Loucy (cell line): ENCODE data around the gene CCDC158.

ENCODE experiments used
- EZH2phosphoT487 ChIP-seq: fragments of 200-600 bp; IDR thresholded peaks from 2 replicates; pipeline ENCODE4 v1.6.1; 2018; ENCODE audit warnings: antibody characterized with exemption, mild to moderate bottlenecking, moderate library complexity, borderline replicate concordance
- TF ChIP-seq, protein P1 (sequence below): fragments of 200-600 bp; sonication (generic); conservative IDR thresholded peaks from 2 replicates; pipeline ENCODE4 v1.5.1; 2014; ENCODE audit warnings: mild to moderate bottlenecking, antibody characterized with exemption, low read length

DNA sequence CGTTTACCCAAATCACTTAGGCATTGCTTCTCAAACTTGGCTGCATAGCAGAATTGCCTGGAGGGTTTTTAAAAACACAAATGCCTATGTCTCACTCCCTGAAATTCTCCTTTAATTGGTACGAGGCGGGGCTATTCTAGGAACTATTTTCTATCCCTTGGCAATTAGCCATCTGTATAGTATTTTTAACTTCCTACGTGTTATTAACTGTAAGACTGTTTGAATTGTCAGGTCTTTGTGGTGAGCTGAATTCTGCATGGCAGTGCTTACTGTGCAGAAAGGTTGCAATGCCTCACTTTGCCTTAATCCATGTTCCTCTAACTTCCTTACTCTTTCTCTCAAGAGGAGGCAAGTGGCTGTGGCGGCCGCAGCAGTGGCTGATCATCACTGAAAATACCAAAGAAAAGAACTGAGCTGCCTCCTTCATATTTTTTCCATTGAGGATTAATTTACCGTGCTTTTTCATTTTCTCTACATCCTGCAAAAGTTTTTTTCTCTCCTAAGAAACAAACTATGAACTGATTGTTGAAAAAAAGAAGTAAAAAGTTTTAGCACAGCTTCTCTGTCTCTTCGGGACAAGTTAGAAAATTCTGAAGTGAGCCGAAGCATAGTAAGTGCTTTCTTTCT, 14.1 kb upstream of the CCDC158 start, which contains the start of gene SHROOM3:
- TF ChIP-seq, protein P1, sequence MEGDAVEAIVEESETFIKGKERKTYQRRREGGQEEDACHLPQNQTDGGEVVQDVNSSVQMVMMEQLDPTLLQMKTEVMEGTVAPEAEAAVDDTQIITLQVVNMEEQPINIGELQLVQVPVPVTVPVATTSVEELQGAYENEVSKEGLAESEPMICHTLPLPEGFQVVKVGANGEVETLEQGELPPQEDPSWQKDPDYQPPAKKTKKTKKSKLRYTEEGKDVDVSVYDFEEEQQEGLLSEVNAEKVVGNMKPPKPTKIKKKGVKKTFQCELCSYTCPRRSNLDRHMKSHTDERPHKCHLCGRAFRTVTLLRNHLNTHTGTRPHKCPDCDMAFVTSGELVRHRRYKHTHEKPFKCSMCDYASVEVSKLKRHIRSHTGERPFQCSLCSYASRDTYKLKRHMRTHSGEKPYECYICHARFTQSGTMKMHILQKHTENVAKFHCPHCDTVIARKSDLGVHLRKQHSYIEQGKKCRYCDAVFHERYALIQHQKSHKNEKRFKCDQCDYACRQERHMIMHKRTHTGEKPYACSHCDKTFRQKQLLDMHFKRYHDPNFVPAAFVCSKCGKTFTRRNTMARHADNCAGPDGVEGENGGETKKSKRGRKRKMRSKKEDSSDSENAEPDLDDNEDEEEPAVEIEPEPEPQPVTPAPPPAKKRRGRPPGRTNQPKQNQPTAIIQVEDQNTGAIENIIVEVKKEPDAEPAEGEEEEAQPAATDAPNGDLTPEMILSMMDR: no peak
- TF ChIP-seq EZH2phosphoT487: no peak
